HEK293 (cell line): Measurements from ENCODE around the gene SLC35F3.

Source experiments
- CTCF ChIP-seq: fragments of 450-650 bp; formaldehyde crosslinking; IDR thresholded peaks from 2 replicates; pipeline ENCODE4 v1.5.1; 2016; ENCODE audit warnings: missing biosample characterization, missing genetic modification characterization
- PRDM2 ChIP-seq: fragments of 450-650 bp; formaldehyde crosslinking; IDR thresholded peaks from 2 replicates; pipeline ENCODE4 v1.5.1; 2016; ENCODE audit warnings: missing biosample characterization, missing genetic modification characterization, borderline replicate concordance
- ZNF341 ChIP-seq: fragments of 450-650 bp; formaldehyde crosslinking; IDR thresholded peaks from 2 replicates; pipeline ENCODE4; 2016; ENCODE audit warnings: low read depth, missing biosample characterization, missing genetic modification characterization
- ZNF514 ChIP-seq: fragments of 450-650 bp; formaldehyde crosslinking; IDR thresholded peaks from 2 replicates; pipeline ENCODE4 v1.5.1; 2016; ENCODE audit warnings: missing biosample characterization, missing genetic modification characterization
- ZNF623 ChIP-seq: fragments of 450-650 bp; formaldehyde crosslinking; IDR thresholded peaks from 2 replicates; pipeline ENCODE4 v1.5.1; 2016; ENCODE audit warnings: missing biosample characterization, missing genetic modification characterization

GRCh38 chr1:234362558-234362957, 458.1 kb downstream of the SLC35F3 start:
- no peak for TF ChIP-seq ZNF623 (tag by site-specific recombination)
- TF ChIP-seq CTCF (tag by site-specific recombination): no peak
- no peak for TF ChIP-seq PRDM2 (tag by site-specific recombination)
- TF ChIP-seq ZNF341 (tag by site-specific recombination): no peak
- TF ChIP-seq ZNF514 (tag by site-specific recombination): no peak
